OCI-LY3 (cell line): Measurements from ENCODE around the gene CELF4.

Source experiments
- EZH2phosphoT487 ChIP-seq: fragments of 200-600 bp; shearing (Covaris generic); IDR thresholded peaks from 2 replicates; pipeline ENCODE4 v1.6.1; 2018; ENCODE audit warnings: antibody characterized with exemption, mixed run types, low read depth
- TF ChIP-seq, protein P1 (sequence below): fragments of 200-600, 300-600 bp; sonication (generic); IDR thresholded peaks from 2 replicates; pipeline ENCODE4 v1.5.1; 2014; ENCODE audit warnings: antibody characterized with exemption, low read length, low read depth

DNA sequence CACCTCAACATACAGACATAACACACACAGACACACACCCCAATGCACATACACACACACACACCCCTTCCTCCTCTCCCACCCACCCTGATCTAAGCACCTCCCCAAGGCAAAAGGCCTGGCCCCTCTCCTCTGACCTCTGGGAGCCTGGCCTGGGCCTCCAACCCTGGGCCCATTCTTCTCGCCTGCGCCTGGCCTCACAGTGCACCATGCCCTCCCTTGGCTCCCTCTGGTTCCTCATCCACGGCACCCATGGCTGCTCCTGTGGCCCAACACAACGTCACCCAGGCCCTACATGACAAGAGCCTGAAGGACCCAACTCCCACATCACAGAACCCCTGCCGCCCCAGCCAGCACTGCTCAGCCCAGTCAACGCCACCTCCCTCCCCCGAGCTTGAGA lies 281.3 kb downstream of the CELF4 start:
- TF ChIP-seq, protein P1, sequence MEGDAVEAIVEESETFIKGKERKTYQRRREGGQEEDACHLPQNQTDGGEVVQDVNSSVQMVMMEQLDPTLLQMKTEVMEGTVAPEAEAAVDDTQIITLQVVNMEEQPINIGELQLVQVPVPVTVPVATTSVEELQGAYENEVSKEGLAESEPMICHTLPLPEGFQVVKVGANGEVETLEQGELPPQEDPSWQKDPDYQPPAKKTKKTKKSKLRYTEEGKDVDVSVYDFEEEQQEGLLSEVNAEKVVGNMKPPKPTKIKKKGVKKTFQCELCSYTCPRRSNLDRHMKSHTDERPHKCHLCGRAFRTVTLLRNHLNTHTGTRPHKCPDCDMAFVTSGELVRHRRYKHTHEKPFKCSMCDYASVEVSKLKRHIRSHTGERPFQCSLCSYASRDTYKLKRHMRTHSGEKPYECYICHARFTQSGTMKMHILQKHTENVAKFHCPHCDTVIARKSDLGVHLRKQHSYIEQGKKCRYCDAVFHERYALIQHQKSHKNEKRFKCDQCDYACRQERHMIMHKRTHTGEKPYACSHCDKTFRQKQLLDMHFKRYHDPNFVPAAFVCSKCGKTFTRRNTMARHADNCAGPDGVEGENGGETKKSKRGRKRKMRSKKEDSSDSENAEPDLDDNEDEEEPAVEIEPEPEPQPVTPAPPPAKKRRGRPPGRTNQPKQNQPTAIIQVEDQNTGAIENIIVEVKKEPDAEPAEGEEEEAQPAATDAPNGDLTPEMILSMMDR: no peak
- TF ChIP-seq EZH2phosphoT487: no peak
